Mesodermal cell (in vitro differentiated cells): ENCODE results near the gene SPPL3.

Source experiments
- H3K27ac ChIP-seq: 2 replicates; pipeline ENCODE4 v1.7.0; 2013; ENCODE audit warnings: mild to moderate bottlenecking, low read depth, low read length, moderate library complexity; ENCODE audit not compliant: severe bottlenecking
- H3K36me3 ChIP-seq: 2 replicates; pipeline ENCODE4 v1.7.1; 2013; ENCODE audit warnings: mild to moderate bottlenecking, low read length, moderate library complexity; ENCODE audit not compliant: control insufficient read depth, insufficient read depth
- H3K4me1 ChIP-seq: one replicate; pipeline ENCODE4 v1.7.1; 2013; ENCODE audit warnings: mild to moderate bottlenecking, low read length; ENCODE audit not compliant: insufficient read depth, control insufficient read depth, poor library complexity, severe bottlenecking
- H3K4me3 ChIP-seq: 2 replicates; pipeline ENCODE4 v1.7.0; 2013; ENCODE audit warnings: low read length, control low read depth, mild to moderate bottlenecking; ENCODE audit not compliant: insufficient read depth, poor library complexity, severe bottlenecking; ENCODE audit errors: extremely low read depth
- H3K9me3 ChIP-seq: 2 replicates; pipeline ENCODE4 v1.7.1; 2013; ENCODE audit warnings: mild to moderate bottlenecking, low read length, moderate library complexity; ENCODE audit not compliant: control insufficient read depth
- WGBS, 2 experiments: methylation state at CpG; one replicate each; pipeline ENCODE4 v1.1.5; 2013; ENCODE audit warnings: missing lambda C conversion rate in 2 of 2; ENCODE audit not compliant: insufficient coverage in 2 of 2; 5-methylcytosine and 5-hydroxymethylcytosine counted together

SPPL3 gene

GRCh38 chr12:120855823-120856588 is 48.2 kb downstream of the SPPL3 start:
- 82 to 100% methylated on average over 2 to 3 of the region's 6 CpGs for WGBS, 2 experiments
- Histone ChIP-seq H3K27ac (no peak overlapping the region), H3K9me3 (peaks cover 6% of the 10 kb centered on the region), H3K36me3 (no peaks in the 10 kb centered on the region), H3K4me1 (no peaks in the 10 kb centered on the region), H3K4me3 (no peak overlapping the region)

GRCh38 chr12:120854804-120855203 is 49.4 kb downstream of the SPPL3 start:
- Histone ChIP-seq H3K27ac (no peak overlapping the region), H3K9me3 (peaks cover 6% of the 10 kb centered on the region), H3K4me3 (no peak overlapping the region), H3K4me1 (no peaks in the 10 kb centered on the region), H3K36me3 (no peaks in the 10 kb centered on the region)
- 86% methylated on average over 1 of the region's 4 CpGs; no CpG with 5 or more reads in 1 of the 2 experiments for WGBS, 2 experiments

- 100% methylated on average over 1 of the region's 3 CpGs; no CpG with 5 or more reads in 1 of the 2 experiments for WGBS, 2 experiments
- peaks cover 4% of the 10 kb centered on the region for H3K4me1 ChIP-seq
- H3K27ac ChIP-seq: no peak overlapping the region
- H3K9me3 ChIP-seq: peaks cover 1% of the 10 kb centered on the region
- no peak overlapping the region for H3K4me3 ChIP-seq
- no peaks in the 10 kb centered on the region for H3K36me3 ChIP-seq
Observed at GRCh38 chr12:120853188-120853587, 51.0 kb downstream of the SPPL3 start.

- Histone ChIP-seq H3K36me3 (no peaks in the 10 kb centered on the region), H3K4me3 (no peak overlapping the region), H3K9me3 (no peaks in the 10 kb centered on the region), H3K27ac (no peak overlapping the region), H3K4me1 (peaks cover 4% of the 10 kb centered on the region)
- 50 to 67% methylated on average over 2 to 3 of the region's 4 CpGs for WGBS, 2 experiments
Observed at GRCh38 chr12:120851944-120852343, 52.2 kb downstream of the SPPL3 start.

GRCh38 chr12:120851444-120851843 is 52.7 kb downstream of the SPPL3 start:
- WGBS, 2 experiments: 89 to 94% methylated on average over 7 of the region's 7 CpGs
- H3K9me3 ChIP-seq: no peaks in the 10 kb centered on the region
- peaks cover 4% of the 10 kb centered on the region for H3K4me1 ChIP-seq
- H3K36me3 ChIP-seq: no peaks in the 10 kb centered on the region
- no peak overlapping the region for H3K27ac ChIP-seq
- no peak overlapping the region for H3K4me3 ChIP-seq

GRCh38 chr12:120849765-120850164 is 54.4 kb downstream of the SPPL3 start:
- WGBS, 2 experiments: 83 to 100% methylated on average over 1 of the region's 2 CpGs
- H3K27ac ChIP-seq: peak overlapping the region; percentile 43
- no peaks in the 10 kb centered on the region for H3K36me3 ChIP-seq

GRCh38 chr12:120847814-120848213 is 56.3 kb downstream of the SPPL3 start:
- no peaks in the 10 kb centered on the region for H3K9me3 ChIP-seq
- no peak overlapping the region for H3K4me3 ChIP-seq
- no peaks in the 10 kb centered on the region for H3K36me3 ChIP-seq
- 92 to 94% methylated on average over 2 of the region's 3 CpGs for WGBS, 2 experiments
- H3K4me1 ChIP-seq: peaks cover 4% of the 10 kb centered on the region
- no peak overlapping the region for H3K27ac ChIP-seq

More at GRCh38 chr12:120849765-120850164, 54.4 kb downstream of the SPPL3 start:
- Histone ChIP-seq H3K4me1 (peaks cover 4% of the 10 kb centered on the region), H3K9me3 (no peaks in the 10 kb centered on the region), H3K4me3 (no peak overlapping the region)

GRCh38 chr12:120847392-120847791 is 56.8 kb downstream of the SPPL3 start:
- WGBS, 2 experiments: 97 to 100% methylated on average over 2 to 3 of the region's 4 CpGs
- Histone ChIP-seq H3K4me3 (no peak overlapping the region), H3K27ac (no peak overlapping the region), H3K36me3 (no peaks in the 10 kb centered on the region), H3K9me3 (no peaks in the 10 kb centered on the region), H3K4me1 (peaks cover 4% of the 10 kb centered on the region)

- Histone ChIP-seq H3K9me3 (no peaks in the 10 kb centered on the region), H3K4me3 (no peak overlapping the region), H3K36me3 (no peaks in the 10 kb centered on the region), H3K27ac (no peak overlapping the region), H3K4me1 (peaks cover 4% of the 10 kb centered on the region)
Observed at GRCh38 chr12:120846721-120847120, 57.4 kb downstream of the SPPL3 start.

GRCh38 chr12:120845696-120846095 is 58.5 kb downstream of the SPPL3 start:
- H3K4me1 ChIP-seq: peaks cover 4% of the 10 kb centered on the region
- 98 to 99% methylated on average over 6 of the region's 7 CpGs for WGBS, 2 experiments

GRCh38 chr12:120844768-120845449 is 59.2 kb downstream of the SPPL3 start:
- 94 to 96% methylated on average over 17 of the region's 18 CpGs for WGBS, 2 experiments
- Histone ChIP-seq H3K9me3 (no peaks in the 10 kb centered on the region), H3K27ac (no peak overlapping the region), H3K36me3 (no peaks in the 10 kb centered on the region), H3K4me1 (peaks cover 4% of the 10 kb centered on the region), H3K4me3 (no peak overlapping the region)

More at GRCh38 chr12:120845696-120846095, 58.5 kb downstream of the SPPL3 start:
- Histone ChIP-seq H3K36me3 (no peaks in the 10 kb centered on the region), H3K4me3 (no peak overlapping the region), H3K9me3 (no peaks in the 10 kb centered on the region), H3K27ac (no peak overlapping the region)
